A549 (cell line): ENCODE measurements around the gene NUDT21.

ENCODE experiments used
- CBX2 ChIP-seq: fragments of 200-600 bp; sonication (generic); IDR thresholded peaks from 2 replicates; pipeline ENCODE4 v1.6.1; 2016; ENCODE audit warnings: low read depth, mild to moderate bottlenecking, borderline replicate concordance
- CBX8 ChIP-seq: fragments of 200-600 bp; sonication (generic); IDR thresholded peaks from 2 replicates; pipeline ENCODE4 v1.6.1; 2016
- CTCF ChIP-seq: fragments of >200 bp; sonication (Bioruptor Twin); formaldehyde crosslinking; IDR thresholded peaks from 3 replicates; pipeline ENCODE4 v1.5.1; 2016
- ELK1 ChIP-seq: fragments of 150-350 bp; IDR thresholded peaks from 2 replicates; pipeline ENCODE4 v1.6.1; 2014; ENCODE audit warnings: low read depth, mild to moderate bottlenecking, low read length
- EP300 ChIP-seq, 2 experiments: fragments of >200 bp; sonication (Bioruptor Twin); formaldehyde crosslinking; IDR thresholded peaks; 2 replicates in 1 of 2; 3 replicates in 1 of 2; pipeline ENCODE4 v1.6.1; 2016 to 2017
- ESRRA ChIP-seq: fragments of 150-350 bp; IDR thresholded peaks from 2 replicates; pipeline ENCODE4 v1.6.1; 2014; ENCODE audit warnings: mild to moderate bottlenecking, low read length, borderline replicate concordance
- JUN ChIP-seq, 2 experiments: fragments of >200 bp; sonication (Bioruptor Twin); formaldehyde crosslinking; IDR thresholded peaks; 2 replicates in 1 of 2; 3 replicates in 1 of 2; pipeline ENCODE4 v1.6.1; 2016 to 2017
- MAFK ChIP-seq: fragments of 450-650 bp; IDR thresholded peaks from 2 replicates; pipeline ENCODE4 v1.6.1; 2014; ENCODE audit not compliant: partially characterized antibody
- MAX ChIP-seq: IDR thresholded peaks from 2 replicates; pipeline ENCODE4 v1.6.1; 2012
- POLR2A ChIP-seq: IDR thresholded peaks from 2 replicates; pipeline ENCODE4 v1.6.1; 2012; ENCODE audit warnings: mild to moderate bottlenecking, low read length
- POLR2AphosphoS2 ChIP-seq: conservative IDR thresholded peaks from 2 replicates; pipeline ENCODE4 v1.6.1; 2012; ENCODE audit warnings: low read length, improper control_type of control experiment, inconsistent platforms
- REST ChIP-seq: fragments of 200-600 bp; sonication (generic); IDR thresholded peaks from 2 replicates; pipeline ENCODE4 v1.6.1; 2016; ENCODE audit warnings: antibody characterized with exemption, mild to moderate bottlenecking, moderate library complexity
- SMC3 ChIP-seq: fragments of >200 bp; sonication (Bioruptor Twin); formaldehyde crosslinking; IDR thresholded peaks from 3 replicates; pipeline ENCODE4 v1.6.1; 2018; ENCODE audit warnings: inconsistent platforms

GRCh38 chr16:56387396-56387795 is 63.7 kb downstream of the NUDT21 start:
- TF ChIP-seq POLR2A = no peak
- no peak for TF ChIP-seq CTCF
- no peak for TF ChIP-seq CBX8
- TF ChIP-seq CBX2 = no peak
- no peak for TF ChIP-seq MAFK
- TF ChIP-seq ESRRA = no peak
- no peak for TF ChIP-seq JUN (IDR thresholded peaks at IDR 0.05)
- TF ChIP-seq POLR2AphosphoS2 = no peak
- TF ChIP-seq SMC3 = no peak
- TF ChIP-seq REST = no peak
- TF ChIP-seq MAX = no peak
- TF ChIP-seq EP300 (IDR thresholded peaks at IDR 0.05) = no peak
- no peak for TF ChIP-seq ELK1
